Body of pancreas (tissue), 4 donors: ENCODE results near the gene SEMA3D.

Source experiments
- POLR2A ChIP-seq, 3 donors: fragments of 450-650 bp; IDR thresholded peaks; one replicate each; pipeline ENCODE4 v1.6.1; 2016; ENCODE audit warnings: antibody characterized with exemption in 3 of 3, mild to moderate bottlenecking in 2 of 3
- TF ChIP-seq, protein P1 (sequence below), 7 experiments: fragments of 450-650 bp in 4 of 7; fragments of 200-600 bp in 3 of 7; sonication (generic) in 3 of 7; IDR thresholded peaks; one replicate each; pipeline ENCODE4 v1.5.1; 2016 to 2019; ENCODE audit warnings: antibody characterized with exemption in 7 of 7

DNA sequence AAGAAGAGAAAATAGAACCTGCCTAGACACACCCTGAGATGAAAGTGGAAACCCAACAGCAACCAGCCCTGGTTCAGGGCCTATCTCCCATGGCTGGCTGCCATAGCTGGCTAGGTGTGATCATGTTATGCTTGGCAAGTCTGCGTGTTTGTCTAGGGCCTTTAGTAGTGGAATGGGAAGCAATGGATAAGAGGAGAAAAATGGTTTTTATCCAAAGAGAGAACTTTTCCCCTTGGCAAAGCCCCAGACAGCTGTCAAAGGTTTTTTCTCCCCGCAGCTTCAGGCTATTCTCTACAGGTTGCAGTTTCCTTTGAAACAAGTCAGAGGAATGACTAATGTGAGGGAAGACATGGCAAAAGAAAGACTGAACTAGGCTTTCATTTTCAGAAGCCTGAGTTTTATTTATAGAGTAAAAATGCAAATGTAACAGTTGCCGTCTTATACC, 161.5 kb downstream of the SEMA3D start:
- TF ChIP-seq, protein P1, sequence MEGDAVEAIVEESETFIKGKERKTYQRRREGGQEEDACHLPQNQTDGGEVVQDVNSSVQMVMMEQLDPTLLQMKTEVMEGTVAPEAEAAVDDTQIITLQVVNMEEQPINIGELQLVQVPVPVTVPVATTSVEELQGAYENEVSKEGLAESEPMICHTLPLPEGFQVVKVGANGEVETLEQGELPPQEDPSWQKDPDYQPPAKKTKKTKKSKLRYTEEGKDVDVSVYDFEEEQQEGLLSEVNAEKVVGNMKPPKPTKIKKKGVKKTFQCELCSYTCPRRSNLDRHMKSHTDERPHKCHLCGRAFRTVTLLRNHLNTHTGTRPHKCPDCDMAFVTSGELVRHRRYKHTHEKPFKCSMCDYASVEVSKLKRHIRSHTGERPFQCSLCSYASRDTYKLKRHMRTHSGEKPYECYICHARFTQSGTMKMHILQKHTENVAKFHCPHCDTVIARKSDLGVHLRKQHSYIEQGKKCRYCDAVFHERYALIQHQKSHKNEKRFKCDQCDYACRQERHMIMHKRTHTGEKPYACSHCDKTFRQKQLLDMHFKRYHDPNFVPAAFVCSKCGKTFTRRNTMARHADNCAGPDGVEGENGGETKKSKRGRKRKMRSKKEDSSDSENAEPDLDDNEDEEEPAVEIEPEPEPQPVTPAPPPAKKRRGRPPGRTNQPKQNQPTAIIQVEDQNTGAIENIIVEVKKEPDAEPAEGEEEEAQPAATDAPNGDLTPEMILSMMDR (IDR thresholded peaks at IDR 0.05) = no peak
- no peak for TF ChIP-seq POLR2A (IDR thresholded peaks at IDR 0.05)
